Measurements from ENCODE around the gene RBM4. TPM values are rescaled to one million over a fixed set of nuclear protein-coding genes. Genes with fewer than 3 reads are reported as not detected.

RBM4 gene
- total and polyA plus RNA-seq, 2 of the 13 experiments (the other 11 are each of a cell fraction or from before 2014, with no cell fraction given): 126 to 136 TPM

DNA sequence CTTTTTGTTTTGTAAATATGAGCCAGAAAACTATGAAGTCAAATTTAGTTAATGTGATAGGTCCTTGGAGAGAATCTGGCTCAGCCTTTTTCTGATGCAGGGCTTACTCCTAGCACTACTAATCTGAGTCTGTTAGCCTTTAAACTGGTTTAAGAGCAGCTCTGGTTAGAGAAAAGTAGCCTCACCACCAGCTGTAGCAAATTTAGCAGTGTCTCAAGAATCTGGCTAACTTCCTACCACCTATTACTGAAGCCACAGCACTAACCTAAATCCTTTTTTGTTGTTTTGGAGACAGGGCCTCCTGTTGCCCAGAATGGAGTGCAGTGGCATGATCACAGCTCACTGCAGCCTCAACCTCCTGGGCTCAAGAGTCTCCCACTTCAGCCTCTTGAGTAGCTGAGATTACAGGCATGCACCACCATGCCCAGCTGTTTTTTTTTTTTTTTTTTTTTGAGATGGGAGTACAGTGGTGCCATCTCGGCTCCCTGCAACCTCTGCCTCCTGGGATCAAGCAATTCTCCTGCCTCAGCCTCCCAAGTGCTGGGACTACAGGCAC, 25.3 kb downstream of the RBM4 start:
- ATAC-seq: no peak

More for the DNA sequence above, 25.3 kb downstream of the RBM4 start:
- H2AFZ ChIP-seq (ENCODE audit: low read length): no peak overlapping the region
- H3K4me2 ChIP-seq (ENCODE audit: low read depth, low read length): no peak overlapping the region
- WGBS (ENCODE audit: low lambda C conversion rate): 100% methylated on average over 1 of the region's 1 CpG
- intact Hi-C loops (cut with micrococcal nuclease; ENCODE audit: unreplicated experiment): no loop called here
- H4K20me1 ChIP-seq (ENCODE audit: insufficient read depth, low read length): no peaks in the 10 kb centered on the region
- no peak overlapping the region for H3K4me3 ChIP-seq (replicated peaks in 1 of 3; ENCODE audit: insufficient read depth in 1 of 3, low read depth in 2 of 3, low read length in 3 of 3)
- H3K9me3 ChIP-seq (ENCODE audit: low read length): no peaks in the 10 kb centered on the region
- in situ Hi-C loops (cut with HindIII; ENCODE audit: extremely low pct_ligation_motif_present, low pct_unique_long_range_greater_than_20kb): no loop called here
- no peak overlapping the region for H3K9ac ChIP-seq (ENCODE audit: insufficient read depth, low read depth, low read length)
- no peaks in the 10 kb centered on the region for H3K27me3 ChIP-seq (ENCODE audit: control insufficient read depth in 1 of 2, insufficient read depth in 2 of 2, low read length in 2 of 2)
- no peak for FAIRE-seq
- TF ChIP-seq HMGA1 (CRISPR knock-in tag; conservative IDR thresholded peaks at IDR 0.05): no peak
- no peak for TF ChIP-seq BHLHE40 (IDR thresholded peaks at IDR 0.05; ENCODE audit: low read length)
- TF ChIP-seq, protein P1, sequence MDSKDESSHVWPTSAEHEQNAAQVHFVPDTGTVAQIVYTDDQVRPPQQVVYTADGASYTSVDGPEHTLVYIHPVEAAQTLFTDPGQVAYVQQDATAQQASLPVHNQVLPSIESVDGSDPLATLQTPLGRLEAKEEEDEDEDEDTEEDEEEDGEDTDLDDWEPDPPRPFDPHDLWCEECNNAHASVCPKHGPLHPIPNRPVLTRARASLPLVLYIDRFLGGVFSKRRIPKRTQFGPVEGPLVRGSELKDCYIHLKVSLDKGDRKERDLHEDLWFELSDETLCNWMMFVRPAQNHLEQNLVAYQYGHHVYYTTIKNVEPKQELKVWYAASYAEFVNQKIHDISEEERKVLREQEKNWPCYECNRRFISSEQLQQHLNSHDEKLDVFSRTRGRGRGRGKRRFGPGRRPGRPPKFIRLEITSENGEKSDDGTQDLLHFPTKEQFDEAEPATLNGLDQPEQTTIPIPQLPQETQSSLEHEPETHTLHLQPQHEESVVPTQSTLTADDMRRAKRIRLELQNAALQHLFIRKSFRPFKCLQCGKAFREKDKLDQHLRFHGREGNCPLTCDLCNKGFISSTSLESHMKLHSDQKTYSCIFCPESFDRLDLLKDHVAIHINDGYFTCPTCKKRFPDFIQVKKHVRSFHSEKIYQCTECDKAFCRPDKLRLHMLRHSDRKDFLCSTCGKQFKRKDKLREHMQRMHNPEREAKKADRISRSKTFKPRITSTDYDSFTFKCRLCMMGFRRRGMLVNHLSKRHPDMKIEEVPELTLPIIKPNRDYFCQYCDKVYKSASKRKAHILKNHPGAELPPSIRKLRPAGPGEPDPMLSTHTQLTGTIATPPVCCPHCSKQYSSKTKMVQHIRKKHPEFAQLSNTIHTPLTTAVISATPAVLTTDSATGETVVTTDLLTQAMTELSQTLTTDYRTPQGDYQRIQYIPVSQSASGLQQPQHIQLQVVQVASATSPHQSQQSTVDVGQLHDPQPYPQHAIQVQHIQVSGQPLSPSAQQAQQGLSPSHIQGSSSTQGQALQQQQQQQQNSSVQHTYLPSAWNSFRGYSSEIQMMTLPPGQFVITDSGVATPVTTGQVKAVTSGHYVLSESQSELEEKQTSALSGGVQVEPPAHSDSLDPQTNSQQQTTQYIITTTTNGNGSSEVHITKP (CRISPR knock-in tag; IDR thresholded peaks at IDR 0.05; ENCODE audit: low read depth): no peak
- TF ChIP-seq, protein P2, sequence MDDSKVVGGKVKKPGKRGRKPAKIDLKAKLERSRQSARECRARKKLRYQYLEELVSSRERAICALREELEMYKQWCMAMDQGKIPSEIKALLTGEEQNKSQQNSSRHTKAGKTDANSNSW (CRISPR knock-in tag; IDR thresholded peaks at IDR 0.05; ENCODE audit: borderline replicate concordance): no peak
- TF ChIP-seq, protein P3, sequence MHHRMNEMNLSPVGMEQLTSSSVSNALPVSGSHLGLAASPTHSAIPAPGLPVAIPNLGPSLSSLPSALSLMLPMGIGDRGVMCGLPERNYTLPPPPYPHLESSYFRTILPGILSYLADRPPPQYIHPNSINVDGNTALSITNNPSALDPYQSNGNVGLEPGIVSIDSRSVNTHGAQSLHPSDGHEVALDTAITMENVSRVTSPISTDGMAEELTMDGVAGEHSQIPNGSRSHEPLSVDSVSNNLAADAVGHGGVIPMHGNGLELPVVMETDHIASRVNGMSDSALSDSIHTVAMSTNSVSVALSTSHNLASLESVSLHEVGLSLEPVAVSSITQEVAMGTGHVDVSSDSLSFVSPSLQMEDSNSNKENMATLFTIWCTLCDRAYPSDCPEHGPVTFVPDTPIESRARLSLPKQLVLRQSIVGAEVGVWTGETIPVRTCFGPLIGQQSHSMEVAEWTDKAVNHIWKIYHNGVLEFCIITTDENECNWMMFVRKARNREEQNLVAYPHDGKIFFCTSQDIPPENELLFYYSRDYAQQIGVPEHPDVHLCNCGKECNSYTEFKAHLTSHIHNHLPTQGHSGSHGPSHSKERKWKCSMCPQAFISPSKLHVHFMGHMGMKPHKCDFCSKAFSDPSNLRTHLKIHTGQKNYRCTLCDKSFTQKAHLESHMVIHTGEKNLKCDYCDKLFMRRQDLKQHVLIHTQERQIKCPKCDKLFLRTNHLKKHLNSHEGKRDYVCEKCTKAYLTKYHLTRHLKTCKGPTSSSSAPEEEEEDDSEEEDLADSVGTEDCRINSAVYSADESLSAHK (CRISPR knock-in tag; IDR thresholded peaks at IDR 0.05; ENCODE audit: borderline replicate concordance): no peak
- TF ChIP-seq ZNF530 (CRISPR knock-in tag; IDR thresholded peaks at IDR 0.05; ENCODE audit: low read depth): no peak
- TF ChIP-seq NR2F1 (CRISPR knock-in tag; IDR thresholded peaks at IDR 0.05): no peak
- TF ChIP-seq FOXA3 (CRISPR knock-in tag; IDR thresholded peaks at IDR 0.05): no peak
- no peak for TF ChIP-seq HNRNPLL (IDR thresholded peaks at IDR 0.05; ENCODE audit: low read depth, low read length, poor library complexity, severe bottlenecking)
- TF ChIP-seq ZNF660 (CRISPR knock-in tag; IDR thresholded peaks at IDR 0.05; ENCODE audit: borderline replicate concordance, low read depth): no peak
- no TSS peak for BruUV-seq (replicated peaks)
- H3K4me1 ChIP-seq (ENCODE audit: insufficient read depth, low read length): no peaks in the 10 kb centered on the region
- no peak for DNase-seq (ENCODE audit: low spot score)
- peaks cover 3% of the 10 kb centered on the region for H3K79me2 ChIP-seq (ENCODE audit: insufficient read depth, low read length)
- peaks cover 8 to 51% of the 10 kb centered on the region in 2 experiments for H3K36me3 ChIP-seq (replicated peaks in 1 of 2; ENCODE audit: control insufficient read depth in 1 of 2, insufficient read depth in 2 of 2, low read length in 2 of 2)
- CTCF ChIA-PET (ENCODE audit: low intra/inter-chr PET ratio, low total read pairs): no interaction called here
- no peak overlapping the region for H3K27ac ChIP-seq (ENCODE audit: extremely low read length, insufficient read depth, low read length)
- POLR2A ChIA-PET: interaction anchor here (1.3 kb wide), 1 partner anchor 9 kb away, joined by 4 read pairs; no protein-coding TSS in a partner anchor

All from HepG2 (cell line).